Omental fat pad (tissue), 4 donors: ENCODE results near the gene KSR2. TPM values are rescaled to one million over a fixed set of nuclear protein-coding genes. Genes with fewer than 3 reads are reported as not detected.

ENCODE experiments used
- ATAC-seq: fragments of 150-250 bp; one replicate; pipeline ENCODE4 v1.9.1; 2016; ENCODE audit warnings: mild to moderate bottlenecking, moderate library complexity; ENCODE audit not compliant: low FRiP score
- DNase-seq: peaks from one replicate; pipeline ENCODE4 v3.0.0-alpha.2; 2019; ENCODE audit warnings: low spot score
- total RNA-seq, 4 donors: library from RNA; depleted of rRNA; stranded (reverse); fragments of >200 nt; gene quantifications; one replicate each; pipeline ENCODE4 v1.1.0, GENCODE V29; 2016
- TF ChIP-seq, protein P1 (sequence below), 3 donors: fragments of 450-650 bp; IDR thresholded peaks; one replicate each; pipeline ENCODE4 v1.5.1; 2016 to 2017; ENCODE audit warnings: antibody characterized with exemption in 3 of 3, mild to moderate bottlenecking in 3 of 3, moderate library complexity in 2 of 3

Gene KSR2
- total RNA-seq, 4 donors from 2014 or later, result under 0.01 to 0.16 (median under 0.01) TPM; not detected in 1

DNA sequence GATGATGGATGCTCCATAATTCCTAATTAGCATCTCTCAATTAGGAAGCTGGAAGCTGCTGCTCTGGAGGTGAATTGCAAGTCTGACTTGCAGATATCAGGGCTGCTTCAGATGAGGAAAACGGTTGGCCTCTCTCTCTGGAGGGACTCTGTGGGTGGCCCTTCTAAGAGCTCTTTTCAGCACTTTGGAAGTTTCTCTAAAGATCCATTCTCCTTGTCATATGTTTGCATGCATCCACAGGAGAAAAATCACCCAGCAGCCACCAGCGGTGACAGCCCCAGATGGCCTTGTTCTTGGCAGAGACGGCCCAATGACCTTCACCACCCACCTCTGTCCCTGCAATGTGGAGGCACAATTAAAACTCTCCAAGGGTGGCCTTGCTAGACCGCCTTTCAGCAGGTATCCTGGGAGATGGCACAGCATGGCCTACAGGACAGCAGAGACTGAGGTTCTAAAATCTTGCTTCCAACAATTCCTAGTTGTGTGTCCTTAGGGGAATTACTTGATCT lies 42.3 kb downstream of the KSR2 start:
- ATAC-seq (no peak), DNase-seq (no peak)
- TF ChIP-seq, protein P1, sequence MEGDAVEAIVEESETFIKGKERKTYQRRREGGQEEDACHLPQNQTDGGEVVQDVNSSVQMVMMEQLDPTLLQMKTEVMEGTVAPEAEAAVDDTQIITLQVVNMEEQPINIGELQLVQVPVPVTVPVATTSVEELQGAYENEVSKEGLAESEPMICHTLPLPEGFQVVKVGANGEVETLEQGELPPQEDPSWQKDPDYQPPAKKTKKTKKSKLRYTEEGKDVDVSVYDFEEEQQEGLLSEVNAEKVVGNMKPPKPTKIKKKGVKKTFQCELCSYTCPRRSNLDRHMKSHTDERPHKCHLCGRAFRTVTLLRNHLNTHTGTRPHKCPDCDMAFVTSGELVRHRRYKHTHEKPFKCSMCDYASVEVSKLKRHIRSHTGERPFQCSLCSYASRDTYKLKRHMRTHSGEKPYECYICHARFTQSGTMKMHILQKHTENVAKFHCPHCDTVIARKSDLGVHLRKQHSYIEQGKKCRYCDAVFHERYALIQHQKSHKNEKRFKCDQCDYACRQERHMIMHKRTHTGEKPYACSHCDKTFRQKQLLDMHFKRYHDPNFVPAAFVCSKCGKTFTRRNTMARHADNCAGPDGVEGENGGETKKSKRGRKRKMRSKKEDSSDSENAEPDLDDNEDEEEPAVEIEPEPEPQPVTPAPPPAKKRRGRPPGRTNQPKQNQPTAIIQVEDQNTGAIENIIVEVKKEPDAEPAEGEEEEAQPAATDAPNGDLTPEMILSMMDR (IDR thresholded peaks at IDR 0.05), result no peak

DNA sequence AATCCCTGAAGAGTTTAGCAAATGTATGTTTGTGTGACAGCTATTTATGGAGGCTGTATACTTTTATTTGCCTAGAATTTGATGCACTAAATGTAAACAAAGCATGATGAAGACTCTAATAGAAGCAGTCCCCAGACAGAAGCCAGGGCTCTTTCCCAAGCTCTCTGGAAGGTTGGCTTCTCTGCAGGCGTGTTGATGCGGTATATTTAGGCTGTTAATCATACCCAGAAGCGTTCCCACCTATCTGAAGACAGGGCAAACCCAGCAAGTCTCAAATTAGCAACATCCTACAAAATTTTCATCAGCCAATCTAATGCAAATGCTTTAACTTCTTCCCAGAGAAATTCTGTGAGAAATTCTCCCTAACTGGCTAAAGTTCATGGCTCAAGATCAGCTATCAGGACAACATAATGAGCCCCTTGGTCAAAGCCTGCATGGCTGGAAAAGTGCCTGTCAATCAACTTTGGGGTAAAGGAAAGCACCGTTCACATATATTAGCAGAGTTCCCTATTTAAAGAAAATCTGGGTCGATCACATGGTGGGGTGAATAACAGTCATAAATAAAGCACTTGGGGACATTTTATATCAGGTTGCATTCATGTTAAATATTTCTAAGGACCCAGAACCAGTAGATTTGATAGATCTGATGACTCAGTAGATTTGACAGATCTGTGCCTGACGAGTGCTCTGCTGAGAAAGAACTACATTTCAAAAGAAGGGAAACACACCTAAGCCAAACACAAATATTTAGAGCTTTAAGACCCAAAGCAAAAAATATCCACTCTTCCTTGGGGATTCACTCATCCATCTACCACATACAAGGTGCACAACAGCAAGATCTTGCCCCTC lies 46.6 kb downstream of the KSR2 start:
- TF ChIP-seq, protein P1 (IDR thresholded peaks at IDR 0.05), result no peak
- DNase-seq, result no peak
- ATAC-seq, result no peak

DNA sequence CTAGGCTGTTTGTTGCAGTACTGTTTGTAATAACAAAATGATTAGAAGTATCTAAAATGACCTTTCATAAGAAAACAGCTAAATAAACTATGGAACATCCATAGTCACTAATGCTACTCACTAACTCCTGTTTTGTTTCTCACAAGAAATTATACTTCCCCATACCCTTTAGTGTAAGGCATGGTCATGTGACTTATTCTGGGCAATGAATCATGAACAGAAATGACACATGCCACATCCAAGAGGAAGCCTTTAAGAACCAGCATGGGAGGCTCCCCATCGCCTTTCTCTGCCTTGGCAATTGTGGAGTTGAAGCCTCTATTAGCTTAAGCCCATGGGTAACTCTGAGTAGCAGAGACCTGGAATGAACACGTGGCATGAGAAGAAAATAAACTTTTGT lies 49.3 kb downstream of the KSR2 start:
- TF ChIP-seq, protein P1 (IDR thresholded peaks at IDR 0.05), result no peak
- no peak for ATAC-seq

DNA sequence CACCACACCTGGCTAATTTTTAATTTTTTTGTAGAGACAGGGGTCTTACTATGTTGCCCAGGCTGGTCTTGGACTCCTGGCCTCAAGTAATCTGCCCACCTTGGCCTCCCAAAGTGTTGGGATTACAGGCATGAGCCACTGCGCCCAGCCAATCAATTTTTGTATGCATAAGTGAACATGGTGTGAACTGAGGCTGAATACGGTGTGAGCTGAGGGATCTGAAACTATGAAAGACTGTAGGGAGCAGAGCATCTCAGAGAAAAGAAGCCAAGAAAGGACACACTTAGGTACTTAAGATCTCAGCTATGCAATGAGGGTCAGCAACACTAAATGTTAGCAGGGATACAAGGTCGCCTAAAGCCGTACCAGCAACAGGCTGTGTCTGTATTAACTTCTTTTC lies 54.1 kb downstream of the KSR2 start:
- ATAC-seq (no peak), DNase-seq (no peak)
- TF ChIP-seq, protein P1 (IDR thresholded peaks at IDR 0.05), result no peak

More for the DNA sequence above, 49.3 kb downstream of the KSR2 start:
- no peak for DNase-seq

DNA sequence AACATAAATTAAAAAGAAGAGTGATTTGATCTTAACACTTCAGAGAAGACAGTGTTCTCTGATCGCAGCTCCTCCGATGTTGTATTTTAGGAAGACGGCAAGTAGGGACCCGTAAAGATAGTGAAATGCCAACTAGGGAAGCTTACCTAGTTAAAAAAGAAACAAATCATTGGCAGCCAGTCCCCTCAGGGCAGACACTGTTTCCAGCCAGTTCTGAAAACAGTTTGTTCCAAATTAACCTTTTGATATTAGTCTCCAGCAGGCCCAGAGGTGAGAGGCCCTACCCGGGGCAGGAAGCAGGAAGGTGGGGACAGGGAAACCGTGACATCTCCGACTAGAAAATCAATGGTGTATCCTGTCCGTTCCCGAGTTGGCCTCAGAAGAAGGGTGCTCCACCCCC lies 56.0 kb downstream of the KSR2 start:
- DNase-seq (no peak), ATAC-seq (no peak)
- TF ChIP-seq, protein P1 (IDR thresholded peaks at IDR 0.05), result no peak

DNA sequence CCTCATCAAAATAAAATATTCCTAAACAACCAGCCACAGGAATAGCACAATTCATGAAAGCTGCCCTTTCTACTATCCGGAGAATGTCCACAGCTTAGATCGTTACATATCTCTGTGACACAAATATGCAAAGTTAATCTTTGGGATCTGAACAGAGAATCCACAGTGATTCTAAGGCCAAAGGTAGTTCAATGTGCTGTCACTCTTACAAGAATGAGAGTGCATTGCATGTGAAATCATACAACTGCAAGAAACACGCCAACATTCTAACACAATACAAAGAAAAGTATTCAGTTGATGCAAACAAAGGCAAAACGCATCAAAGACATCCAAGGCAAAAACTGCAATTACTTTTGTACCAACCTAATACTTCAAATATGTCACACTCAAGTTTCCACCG lies 60.4 kb downstream of the KSR2 start:
- TF ChIP-seq, protein P1 (IDR thresholded peaks at IDR 0.05), result no peak
- no peak for ATAC-seq
- DNase-seq, result no peak
